Hypothalamus (tissue), 51 donors: ENCODE data around the gene SLBP.
A peak's percentile ranks its signal among the peaks of the same experiment; 100 is the strongest.

Experiments
- DNase-seq, 51 donors: peaks; one replicate each; lab custom pipeline; 2025; lab: John Stamatoyannopoulos, UW

Gene SLBP

DNA sequence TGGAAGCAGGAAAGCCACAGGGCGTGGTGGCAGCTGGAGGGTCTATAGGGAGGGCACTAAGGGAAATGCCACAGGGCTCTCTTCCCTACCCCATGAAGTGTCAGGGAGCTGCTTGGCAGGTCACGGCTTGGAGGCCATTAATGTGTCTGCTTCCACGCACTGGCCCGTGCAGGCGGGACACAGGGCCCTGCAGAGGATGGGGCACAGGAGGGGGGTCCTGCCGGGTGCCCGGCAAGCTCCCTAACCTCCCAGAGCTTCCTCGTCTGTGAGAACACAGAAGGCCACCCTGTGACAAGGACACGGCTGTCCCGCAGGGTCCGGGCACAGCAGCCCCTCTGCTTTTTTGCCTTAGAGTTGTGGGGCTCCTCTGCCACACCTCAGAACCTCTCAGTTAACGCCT lies 53.5 kb downstream of the SLBP start:
- no peak for DNase-seq

- DNase-seq = no peak
Observed at GRCh38 chr4:1658146-1658545, 54.0 kb downstream of the SLBP start.

GRCh38 chr4:1656986-1657385 lies 55.1 kb downstream of the SLBP start:
- no peak for DNase-seq

GRCh38 chr4:1656132-1656531 lies 56.0 kb downstream of the SLBP start:
- no peak for DNase-seq

DNA sequence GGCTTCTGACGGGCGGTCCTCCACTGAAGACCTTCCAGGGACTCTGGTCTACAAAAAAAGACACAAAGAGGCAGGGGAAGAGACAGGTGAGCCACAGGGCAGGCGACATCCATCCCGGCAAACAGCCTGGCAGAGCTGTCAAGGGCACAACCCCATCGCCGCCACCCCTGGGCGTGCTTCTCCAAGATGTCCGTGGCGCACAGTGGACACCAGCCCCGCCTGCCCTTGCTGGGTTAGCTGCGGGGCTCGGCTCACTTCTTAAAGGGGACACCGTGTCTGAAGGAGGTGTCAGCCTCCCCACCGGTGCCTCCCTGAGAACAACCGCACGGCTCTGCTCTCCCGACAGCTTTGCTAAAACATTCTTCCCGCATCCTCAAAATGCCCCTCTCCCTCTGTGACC lies 56.4 kb downstream of the SLBP start:
- DNase-seq = no peak

- DNase-seq = no peak
Observed at GRCh38 chr4:1655081-1655480, 57.0 kb downstream of the SLBP start.

DNA sequence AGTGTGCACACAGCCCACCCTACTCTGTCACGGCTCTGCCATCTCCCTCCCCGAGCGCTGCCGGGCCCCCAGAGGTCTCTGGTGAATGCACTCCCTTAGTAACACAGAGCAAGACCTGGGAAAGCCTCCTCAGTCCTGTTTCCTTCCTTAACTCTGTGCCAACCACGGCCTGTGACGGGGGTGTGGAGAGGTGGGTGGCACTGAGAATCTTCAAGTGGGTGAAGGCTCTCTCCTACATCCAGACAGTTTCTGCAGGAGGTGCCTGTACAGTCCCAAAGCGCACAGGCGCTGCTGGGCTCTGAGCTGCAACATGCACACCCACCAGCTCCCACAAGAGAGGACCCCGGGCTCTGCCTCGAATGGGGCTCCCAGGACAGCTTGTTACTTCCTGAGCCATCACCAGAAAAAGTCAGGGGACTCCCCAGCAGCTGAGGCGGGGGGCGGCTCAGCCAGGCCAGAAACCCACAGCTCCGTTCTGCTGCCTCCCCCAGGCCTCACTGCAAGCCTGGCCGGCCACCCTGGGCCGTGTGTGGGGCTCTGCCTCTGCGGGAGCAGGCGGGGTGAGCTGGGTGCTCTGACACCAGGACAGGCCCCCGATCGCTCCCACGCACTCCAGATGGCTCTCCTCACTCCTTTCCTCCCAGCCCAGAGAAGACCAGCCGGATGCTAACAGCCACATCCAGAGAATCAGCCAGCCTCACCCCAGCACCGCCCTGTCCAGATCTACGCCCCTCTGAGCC lies 57.7 kb downstream of the SLBP start:
- DNase-seq = no peak

- no peak for DNase-seq
Observed at GRCh38 chr4:1653776-1654175, 58.3 kb downstream of the SLBP start.

DNA sequence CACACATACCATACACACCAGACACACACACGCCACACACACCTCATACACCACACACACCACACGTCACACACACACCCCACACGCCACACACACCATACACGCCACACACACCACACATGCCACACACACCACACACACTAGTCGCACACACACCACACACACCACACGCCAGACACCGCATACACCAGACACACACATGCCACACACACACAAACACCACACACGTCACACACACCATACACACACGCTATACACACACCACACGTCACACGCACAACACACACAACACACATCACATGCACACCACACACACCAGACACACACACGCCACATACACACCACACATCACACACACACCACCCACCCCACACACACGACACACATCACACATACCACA lies 60.0 kb downstream of the SLBP start:
- no peak for DNase-seq

GRCh38 chr4:1651609-1652008 lies 60.5 kb downstream of the SLBP start:
- no peak for DNase-seq

GRCh38 chr4:1648962-1649361 lies 63.2 kb downstream of the SLBP start:
- no peak for DNase-seq

- DNase-seq = no peak
Observed at GRCh38 chr4:1647432-1647831, 64.7 kb downstream of the SLBP start.

- DNase-seq = peak in 3 of 51 donors; percentile 12 to 16 (median 12)
Observed at GRCh38 chr4:1646690-1647089, 65.4 kb downstream of the SLBP start.

GRCh38 chr4:1644891-1645657 lies 67.0 kb downstream of the SLBP start:
- peak in 49 of 51 donors; percentile 9 to 94 (median 72) for DNase-seq

GRCh38 chr4:1643971-1644735 lies 68.0 kb downstream of the SLBP start:
- DNase-seq = peak in 2 of 51 donors; percentile 14 to 29
